Esophagus (tissue), 2 donors: ENCODE data around the gene TAAR9. TPM values are rescaled to one million over a fixed set of nuclear protein-coding genes. Genes with fewer than 3 reads are reported as not detected.

ENCODE experiments used
- H3K27ac ChIP-seq, 2 donors: one replicate each; pipeline ENCODE4 v1.5.1; 2013; ENCODE audit warnings: low read depth in 2 of 2, mild to moderate bottlenecking in 2 of 2, inconsistent platforms in 1 of 2, low read length in 1 of 2, moderate library complexity in 1 of 2
- H3K27me3 ChIP-seq, 2 donors: one replicate each; pipeline ENCODE4 v1.6.1; 2013; ENCODE audit warnings: low read length in 2 of 2, control low read depth in 1 of 2, mild to moderate bottlenecking in 1 of 2; ENCODE audit not compliant: insufficient read depth in 2 of 2, control insufficient read depth in 1 of 2
- H3K36me3 ChIP-seq, 2 donors: one replicate each; pipeline ENCODE4 v1.6.1; 2013; ENCODE audit warnings: low read length in 1 of 2; ENCODE audit not compliant: control insufficient read depth in 2 of 2, insufficient read depth in 2 of 2
- H3K4me1 ChIP-seq, 2 donors: one replicate each; pipeline ENCODE4 v1.6.1; 2013; ENCODE audit warnings: low read length in 1 of 2; ENCODE audit not compliant: control insufficient read depth in 2 of 2, insufficient read depth in 2 of 2
- H3K4me3 ChIP-seq, 2 donors: one replicate each; pipeline ENCODE4 v1.5.1; 2013; ENCODE audit warnings: low read length in 2 of 2, mild to moderate bottlenecking in 2 of 2, low read depth in 1 of 2, moderate library complexity in 1 of 2
- H3K9me3 ChIP-seq, 2 donors: one replicate each; pipeline ENCODE4 v1.6.1; 2013; ENCODE audit warnings: mild to moderate bottlenecking in 2 of 2, low read depth in 1 of 2, low read length in 1 of 2, moderate library complexity in 1 of 2; ENCODE audit not compliant: control insufficient read depth in 2 of 2, insufficient read depth in 1 of 2
- WGBS, 2 donors: extraction: QIAGEN DNeasy Blood & Tissue Kit; methylation state at CpG; one replicate each; pipeline ENCODE4 v1.1.7; 2013; 5-methylcytosine and 5-hydroxymethylcytosine counted together
- polyA plus RNA-seq, 2 donors: library from polyadenylated mRNA; stranded (reverse); fragments of 200-250 nt; gene quantifications; one replicate each; pipeline ENCODE4 v1.2.3, GENCODE V29; 2013
- donor health status: healthy with polysubstance abuse.
- donor health status: Bipolar disorder and iron deficiency.

The TAAR9 gene
- polyA plus RNA-seq, 2 donors, result not detected

DNA sequence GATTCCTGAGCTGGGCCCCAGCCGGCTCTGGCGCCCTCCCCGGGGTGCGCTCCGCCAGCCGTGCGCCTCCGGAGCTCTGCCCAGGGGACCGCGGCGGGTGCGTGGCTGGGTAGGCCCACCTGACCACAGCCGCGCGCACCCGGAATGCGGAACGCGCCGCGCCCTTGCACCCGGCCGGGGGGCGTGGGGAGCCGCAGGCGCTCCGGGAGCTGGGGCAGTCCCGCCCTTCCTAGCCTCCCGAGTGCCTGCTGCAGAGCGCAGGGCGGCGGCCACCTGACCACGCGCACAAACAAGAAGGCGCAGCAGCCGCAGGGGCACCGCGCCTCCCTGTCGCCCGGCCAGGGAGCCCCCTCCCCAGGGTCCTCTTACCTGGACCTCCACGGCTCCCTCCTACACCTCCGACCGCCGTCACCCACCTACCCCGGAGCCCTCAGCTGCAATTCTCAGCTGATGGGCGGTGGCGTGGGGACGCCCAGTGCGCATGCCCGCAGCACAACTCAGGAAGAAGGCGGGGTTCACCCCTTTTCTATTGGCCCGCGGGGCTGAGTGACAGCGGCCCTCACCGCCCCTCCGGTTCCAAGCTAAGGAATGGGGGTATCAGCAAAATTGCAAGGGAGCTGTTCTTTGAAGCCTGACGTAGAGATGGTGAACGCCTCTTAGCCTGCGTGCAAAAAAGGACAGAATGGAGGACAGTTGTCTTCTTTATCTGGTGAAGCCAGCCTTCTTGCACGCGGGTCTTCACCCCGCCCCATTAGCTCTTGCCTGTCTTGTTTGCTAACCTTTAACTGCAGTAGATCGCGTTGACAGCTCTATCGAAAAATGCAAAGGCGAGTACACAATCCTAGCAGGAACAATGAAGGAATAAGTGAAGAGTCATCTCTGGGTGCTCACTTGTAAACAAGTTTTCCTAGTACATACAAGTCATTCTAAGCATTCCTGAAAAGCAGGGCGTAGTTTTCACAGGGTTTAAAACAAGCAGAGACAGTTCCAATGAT, 25.1 kb upstream of the TAAR9 start, which contains the start of gene STX7:
Gene STX7 (minus strand): TSS at position 479 of the 995 bp plus-strand sequence. CDS start 9,586 bp downstream, outside the sequence.
- Histone ChIP-seq H3K4me1 (peaks cover 0 to under 1% of the 10 kb centered on the region in 2 donors), H3K36me3 (no peaks in the 10 kb centered on the region), H3K27ac (peak within 1 kb of the TSS; percentile 45 to 88), H3K4me3 (peak within 1 kb of the TSS; percentile 74 to 88), H3K9me3 (no peaks in the 10 kb centered on the region), H3K27me3 (no peaks in the 10 kb centered on the region)
- WGBS, 2 donors, result 1% methylated on average over 54 to 67 of the region's 67 CpGs

DNA sequence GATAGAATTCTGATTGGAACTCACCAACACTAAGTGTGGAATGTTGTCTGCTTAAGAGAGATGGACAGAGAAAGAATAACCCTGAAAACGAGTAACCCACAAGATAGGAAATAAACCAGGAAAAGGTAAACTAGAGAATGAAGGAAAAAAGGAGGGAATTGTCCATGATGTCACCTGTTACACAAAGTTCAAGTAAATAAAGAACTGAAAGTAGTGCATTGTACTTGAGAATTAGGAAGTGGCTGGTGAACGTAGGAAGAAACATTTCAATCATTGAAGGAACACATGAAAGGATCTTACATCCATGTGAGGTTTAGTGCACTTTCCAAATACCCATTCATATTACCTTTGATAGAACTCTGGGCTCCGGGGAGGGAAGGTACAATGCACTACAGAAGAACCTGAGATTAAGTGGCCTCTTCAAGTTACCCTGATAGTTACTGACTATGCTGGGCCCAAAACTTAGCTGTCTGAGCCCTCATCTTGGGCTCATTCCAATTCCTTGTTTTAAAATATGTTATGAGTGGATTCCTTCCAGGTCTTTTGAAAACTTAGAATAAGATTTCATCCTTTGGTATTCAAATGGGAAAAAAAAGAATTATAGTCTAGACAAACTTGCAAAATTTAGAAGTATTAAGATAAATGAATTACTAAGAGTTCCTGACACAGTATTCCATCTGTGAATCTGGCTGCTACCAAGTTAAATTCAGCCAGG, 24.1 kb upstream of the TAAR9 start:
- Histone ChIP-seq H3K27ac (no peak overlapping the region), H3K27me3 (no peaks in the 10 kb centered on the region), H3K4me3 (peak overlapping the region in 1 of 2 donors; percentile 74), H3K9me3 (no peaks in the 10 kb centered on the region), H3K36me3 (no peaks in the 10 kb centered on the region), H3K4me1 (no peaks in the 10 kb centered on the region)
- 34 to 44% methylated on average over 3 of the region's 3 CpGs for WGBS, 2 donors

DNA sequence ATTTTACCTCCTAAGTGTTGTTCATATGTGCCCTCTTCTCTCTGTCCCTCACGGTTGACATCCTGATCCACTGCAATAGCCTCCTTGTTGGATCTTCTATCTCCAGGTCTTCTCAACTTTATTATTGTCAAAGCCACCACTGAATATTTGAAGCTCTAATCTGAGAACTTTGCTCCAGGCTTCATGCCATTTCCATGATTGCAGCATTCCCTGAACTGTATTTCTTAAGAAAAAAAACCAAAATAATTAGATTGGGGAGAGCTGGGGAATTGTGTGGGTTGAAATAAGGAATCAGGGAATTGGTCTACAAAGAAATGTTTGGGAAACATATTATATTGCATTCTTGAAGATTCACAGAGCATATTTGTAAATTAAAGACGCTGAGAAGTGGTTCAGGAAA, 22.7 kb upstream of the TAAR9 start:
- Histone ChIP-seq H3K27ac (no peak overlapping the region), H3K9me3 (no peaks in the 10 kb centered on the region), H3K36me3 (no peaks in the 10 kb centered on the region), H3K4me3 (no peak overlapping the region), H3K27me3 (no peaks in the 10 kb centered on the region), H3K4me1 (no peaks in the 10 kb centered on the region)
- WGBS, 2 donors, result 71 to 86% methylated on average over 2 of the region's 2 CpGs

DNA sequence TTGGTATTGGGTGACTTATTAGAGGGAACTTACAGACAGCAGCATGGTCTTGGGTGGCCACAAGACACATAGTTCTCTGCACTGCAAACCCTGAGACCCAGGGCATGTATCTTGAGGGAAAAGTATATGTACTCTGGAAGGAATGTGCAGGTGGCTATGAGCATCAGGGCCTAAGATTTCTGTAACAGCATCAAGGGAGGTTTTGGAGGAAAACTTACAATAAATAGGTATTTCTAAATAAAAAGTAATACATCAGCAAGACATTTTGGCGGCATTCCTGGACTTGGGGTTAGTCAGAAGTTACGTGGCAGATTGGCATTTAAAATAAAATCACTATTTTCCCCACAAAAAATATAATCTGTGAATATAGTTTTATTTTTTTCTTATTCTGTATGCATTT, 17.1 kb upstream of the TAAR9 start:
- WGBS, 2 donors, result 49 to 54% methylated on average over 2 of the region's 2 CpGs
- H3K4me1 ChIP-seq, result no peaks in the 10 kb centered on the region
- no peaks in the 10 kb centered on the region for H3K27me3 ChIP-seq
- H3K4me3 ChIP-seq, result no peak overlapping the region
- no peaks in the 10 kb centered on the region for H3K36me3 ChIP-seq
- H3K27ac ChIP-seq, result no peak overlapping the region
- no peaks in the 10 kb centered on the region for H3K9me3 ChIP-seq

DNA sequence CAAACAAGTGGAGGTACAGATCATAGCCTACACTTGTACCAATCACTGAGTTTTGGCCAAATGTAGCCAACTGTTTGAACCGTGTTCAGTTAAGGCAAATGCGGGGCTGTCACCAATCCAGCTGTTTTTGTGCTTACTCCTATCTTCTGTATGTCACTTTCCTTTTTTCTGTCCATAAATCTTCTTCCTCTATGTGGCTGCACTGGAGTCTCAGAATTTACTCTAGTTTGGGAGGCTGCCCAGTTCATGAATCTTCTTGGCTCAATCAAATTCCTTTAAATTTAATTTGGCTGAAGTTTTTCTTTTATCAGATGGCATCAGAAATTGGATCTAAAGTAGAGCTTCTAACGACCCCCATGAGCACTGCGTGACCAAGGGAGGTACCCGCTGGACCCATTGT, 13.4 kb upstream of the TAAR9 start:
- 63 to 76% methylated on average over 5 of the region's 5 CpGs for WGBS, 2 donors
- Histone ChIP-seq H3K9me3 (no peaks in the 10 kb centered on the region), H3K36me3 (no peaks in the 10 kb centered on the region), H3K27me3 (no peaks in the 10 kb centered on the region), H3K4me1 (no peaks in the 10 kb centered on the region), H3K27ac (no peak overlapping the region), H3K4me3 (no peak overlapping the region)

DNA sequence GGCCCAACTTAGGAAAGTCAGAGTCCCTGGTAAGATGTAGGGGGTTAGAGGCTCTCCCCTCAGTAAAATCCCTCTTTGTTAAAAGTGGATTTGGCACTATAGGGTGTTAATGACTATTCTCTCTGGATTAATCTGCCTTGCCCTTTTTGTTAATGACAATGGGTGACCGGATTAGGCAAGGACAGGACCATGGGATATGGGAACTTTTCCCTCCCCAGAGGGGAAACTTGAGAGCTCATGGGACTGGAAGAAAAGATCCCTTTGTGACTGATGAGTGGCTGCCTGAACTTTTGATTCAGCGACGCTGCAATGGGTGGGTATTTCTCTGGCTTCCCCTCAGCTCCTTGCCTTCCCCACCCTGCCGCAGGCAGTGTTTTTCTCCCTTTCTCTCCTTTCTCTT, 12.2 kb upstream of the TAAR9 start:
- H3K4me3 ChIP-seq, result no peak overlapping the region
- WGBS, 2 donors, result 86 to 87% methylated on average over 4 of the region's 4 CpGs
- no peak overlapping the region for H3K27ac ChIP-seq
- H3K27me3 ChIP-seq, result no peaks in the 10 kb centered on the region
- no peaks in the 10 kb centered on the region for H3K9me3 ChIP-seq
- H3K4me1 ChIP-seq, result no peaks in the 10 kb centered on the region
- no peaks in the 10 kb centered on the region for H3K36me3 ChIP-seq

DNA sequence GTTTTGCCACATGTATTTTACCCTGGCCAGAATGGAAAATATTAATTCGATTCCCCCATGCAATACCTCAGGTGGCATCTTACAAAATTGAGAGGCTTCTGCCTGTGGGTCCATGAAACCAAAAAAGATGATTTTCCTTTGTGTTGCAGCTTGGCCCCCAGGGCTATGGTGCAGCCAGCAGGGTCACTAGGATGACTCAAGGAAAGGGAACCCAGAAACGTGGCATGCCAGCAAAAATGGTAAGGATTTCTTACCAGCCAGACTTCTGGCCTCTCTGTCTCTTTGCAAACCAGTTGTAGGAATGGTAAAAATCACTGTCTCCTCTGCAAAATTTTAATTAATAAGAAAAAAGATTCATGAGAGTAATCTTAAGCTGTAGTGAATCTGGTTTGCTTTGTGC, 11.6 kb upstream of the TAAR9 start:
- Histone ChIP-seq H3K27me3 (no peaks in the 10 kb centered on the region), H3K4me1 (no peaks in the 10 kb centered on the region), H3K9me3 (no peaks in the 10 kb centered on the region), H3K36me3 (no peaks in the 10 kb centered on the region), H3K4me3 (no peak overlapping the region), H3K27ac (no peak overlapping the region)
- 57 to 58% methylated on average over 2 of the region's 2 CpGs for WGBS, 2 donors

DNA sequence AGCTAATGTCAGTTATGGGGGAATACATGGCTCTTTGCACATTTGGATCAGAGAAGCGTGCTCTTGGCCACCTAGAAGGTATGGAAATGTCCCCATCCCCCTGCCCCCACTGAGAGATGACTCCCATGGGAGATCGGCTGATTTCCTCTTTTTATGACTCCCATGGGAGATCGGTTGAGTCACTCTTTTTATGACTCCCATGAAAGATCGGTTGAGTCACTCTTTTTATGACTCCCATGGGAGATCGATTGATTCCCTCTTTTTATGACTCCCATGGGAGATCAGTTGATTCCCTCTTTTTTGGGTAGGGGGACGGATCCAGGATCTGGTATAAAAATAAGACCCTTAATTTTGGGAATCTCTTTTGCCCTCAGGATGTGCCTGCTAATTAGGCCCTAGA, 10.3 kb upstream of the TAAR9 start:
- Histone ChIP-seq H3K36me3 (no peaks in the 10 kb centered on the region), H3K9me3 (no peaks in the 10 kb centered on the region)
- WGBS, 2 donors, result 77 to 79% methylated on average over 6 of the region's 6 CpGs

DNA sequence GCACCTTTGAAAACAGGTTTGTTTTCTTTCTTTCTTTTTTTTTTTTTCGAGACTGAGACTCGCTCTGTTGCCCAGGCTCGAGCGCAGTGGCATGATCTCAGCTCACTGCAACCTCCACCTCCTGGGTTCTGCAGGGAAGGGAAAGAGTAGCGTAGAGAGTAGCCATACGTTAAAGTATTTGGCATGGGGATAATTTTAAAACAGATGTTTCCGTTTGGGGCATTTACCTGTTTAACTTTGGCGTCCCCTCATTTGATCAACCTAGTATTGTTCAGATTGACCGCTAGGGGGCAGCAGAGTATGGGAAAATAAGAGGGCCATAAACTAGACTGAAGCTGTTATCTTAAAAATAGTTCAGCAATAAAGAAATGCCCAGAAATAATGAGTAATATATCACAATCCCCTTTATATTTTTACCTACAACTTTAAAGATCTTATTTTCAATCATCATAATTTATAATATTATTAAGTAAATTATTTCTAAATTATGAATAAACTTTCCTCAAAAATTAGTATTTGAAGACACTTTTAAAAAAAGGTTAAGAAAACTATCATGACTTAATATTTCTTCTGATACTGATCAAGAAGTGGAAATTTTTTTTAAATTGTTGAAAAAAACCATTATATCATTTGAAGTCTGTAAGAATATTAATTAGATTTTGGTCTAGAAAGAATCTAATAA, 7.6 kb upstream of the TAAR9 start:
- Histone ChIP-seq H3K4me1 (no peaks in the 10 kb centered on the region), H3K4me3 (no peak overlapping the region), H3K9me3 (no peaks in the 10 kb centered on the region), H3K27ac (no peak overlapping the region), H3K27me3 (no peaks in the 10 kb centered on the region), H3K36me3 (no peaks in the 10 kb centered on the region)
- WGBS, 2 donors, result 6 to 18% methylated on average over 9 of the region's 9 CpGs

More for the DNA sequence above, 10.3 kb upstream of the TAAR9 start:
- H3K4me3 ChIP-seq, result no peak overlapping the region
- no peak overlapping the region for H3K27ac ChIP-seq
- H3K4me1 ChIP-seq, result no peaks in the 10 kb centered on the region
- no peaks in the 10 kb centered on the region for H3K27me3 ChIP-seq
